GM06990 (cell line): Measurements from ENCODE around the gene RERE.

Source experiments
- DNase-seq: peaks from one replicate; pipeline ENCODE4 v3.0.0-alpha.2; 2011; ENCODE audit not compliant: insufficient read length; ENCODE audit errors: extremely low read depth
- H3K27me3 ChIP-seq: replicated peaks from 2 replicates; pipeline ENCODE4 v1.6.0; 2011; ENCODE audit warnings: low read length; ENCODE audit not compliant: control insufficient read depth, insufficient read depth
- H3K36me3 ChIP-seq: 2 replicates; pipeline ENCODE4 v1.5.1; 2011; ENCODE audit warnings: low read length; ENCODE audit not compliant: control insufficient read depth, insufficient read depth
- H3K4me3 ChIP-seq: replicated peaks from 2 replicates; pipeline ENCODE4 v1.5.1; 2011; ENCODE audit warnings: low read depth, mild to moderate bottlenecking, control low read depth, low read length
- CTCF ChIP-seq: IDR thresholded peaks from 2 replicates; pipeline ENCODE4 v1.5.1; 2011; ENCODE audit warnings: low read length, control low read depth, mild to moderate bottlenecking, inconsistent platforms; ENCODE audit not compliant: insufficient read depth, poor library complexity, severe bottlenecking

The RERE gene

GRCh38 chr1:8602471-8603219 is 214.8 kb downstream of the RERE start:
- no peak for DNase-seq
- no peaks in the 10 kb centered on the region for H3K27me3 ChIP-seq
- TF ChIP-seq CTCF, result no peak
- no peak overlapping the region for H3K4me3 ChIP-seq
- no peaks in the 10 kb centered on the region; the same call in 1 of the 2 replicates for H3K36me3 ChIP-seq

- Histone ChIP-seq H3K36me3 (no peaks in the 10 kb centered on the region; the same call in 1 of the 2 replicates), H3K4me3 (no peak overlapping the region), H3K27me3 (no peaks in the 10 kb centered on the region)
- no peak for DNase-seq
- TF ChIP-seq CTCF, result no peak
These were observed 217.1 kb downstream of the RERE start for GRCh38 chr1:8600336-8600735.

GRCh38 chr1:8599646-8600212 is 217.7 kb downstream of the RERE start:
- no peak overlapping the region for H3K4me3 ChIP-seq
- no peak for DNase-seq
- no peak for TF ChIP-seq CTCF
- no peaks in the 10 kb centered on the region; the same call in 1 of the 2 replicates for H3K36me3 ChIP-seq
- no peaks in the 10 kb centered on the region for H3K27me3 ChIP-seq

- no peak for DNase-seq
- H3K27me3 ChIP-seq, result no peaks in the 10 kb centered on the region
- TF ChIP-seq CTCF, result no peak
- no peak overlapping the region for H3K4me3 ChIP-seq
- H3K36me3 ChIP-seq, result no peaks in the 10 kb centered on the region; the same call in 1 of the 2 replicates
These were observed 218.7 kb downstream of the RERE start for GRCh38 chr1:8598783-8599182.

- no peaks in the 10 kb centered on the region for H3K27me3 ChIP-seq
- no peak overlapping the region for H3K4me3 ChIP-seq
- no peak for DNase-seq
- no peaks in the 10 kb centered on the region; the same call in 1 of the 2 replicates for H3K36me3 ChIP-seq
- no peak for TF ChIP-seq CTCF
These were observed 219.2 kb downstream of the RERE start for GRCh38 chr1:8598060-8598724.
